GM19324 (cell line): ENCODE data around the gene ALPG.
"Not testable (repeated sequence)": the region's sequence is repeated elsewhere in the genome, so short reads cannot be mapped to it uniquely, and the experiment has no call there.

ENCODE experiments used
- ATAC-seq: cut with Tn5 transposase; IDR thresholded peaks from one replicate; pipeline ENCODE4 v1.9.1; 2021; ENCODE audit warnings: mild to moderate bottlenecking, moderate library complexity; ENCODE audit not compliant: unreplicated experiment, low FRiP score

Gene ALPG

GRCh38 chr2:232376713-232377112, 29.9 kb upstream of the ALPG start:
- ATAC-seq, result no peak

GRCh38 chr2:232377319-232377718, 29.3 kb upstream of the ALPG start:
- no peak for ATAC-seq

GRCh38 chr2:232377841-232378734, 28.6 kb upstream of the ALPG start:
- no peak for ATAC-seq

- ATAC-seq, result not testable (repeated sequence)
Measured at GRCh38 chr2:232378735-232379151, 27.9 kb upstream of the ALPG start, which contains the start of gene ALPP. Gene ALPP, plus strand, starts transcription at chr2:232378751. Its CDS starts 52 bp downstream, at chr2:232378803.

GRCh38 chr2:232379610-232380590, 26.7 kb upstream of the ALPG start:
- not testable (repeated sequence) for ATAC-seq

- ATAC-seq, result not testable (repeated sequence)
Measured at GRCh38 chr2:232381204-232382031, 25.2 kb upstream of the ALPG start.

GRCh38 chr2:232382331-232383225, 24.1 kb upstream of the ALPG start:
- no peak for ATAC-seq

- no peak for ATAC-seq
Measured at GRCh38 chr2:232384466-232384865, 22.2 kb upstream of the ALPG start.

- not testable (repeated sequence) for ATAC-seq
Measured at GRCh38 chr2:232385058-232385457, 21.6 kb upstream of the ALPG start.

GRCh38 chr2:232385660-232386489, 20.8 kb upstream of the ALPG start:
- no peak for ATAC-seq

GRCh38 chr2:232386490-232386739, 20.2 kb upstream of the ALPG start:
- no peak for ATAC-seq

- ATAC-seq, result no peak
Measured at GRCh38 chr2:232386740-232387450, 19.7 kb upstream of the ALPG start.

- no peak for ATAC-seq
Measured at GRCh38 chr2:232387451-232388171, 19.0 kb upstream of the ALPG start.

GRCh38 chr2:232388324-232388891, 18.2 kb upstream of the ALPG start:
- ATAC-seq, result no peak

GRCh38 chr2:232389327-232389726, 17.3 kb upstream of the ALPG start:
- ATAC-seq, result no peak

GRCh38 chr2:232390661-232391060, 16.0 kb upstream of the ALPG start:
- ATAC-seq, result no peak

GRCh38 chr2:232393556-232393955, 13.1 kb upstream of the ALPG start:
- no peak for ATAC-seq
